ENCODE results near the gene TEX19. TPM values are rescaled to one million over a fixed set of nuclear protein-coding genes. Genes with fewer than 3 reads are reported as not detected.
"Not testable (repeated sequence)": the region's sequence is repeated elsewhere in the genome, so short reads cannot be mapped to it uniquely, and the experiment has no call there.

TEX19 gene
- total RNA-seq, 4 donors from 2014 or later = not detected

DNA sequence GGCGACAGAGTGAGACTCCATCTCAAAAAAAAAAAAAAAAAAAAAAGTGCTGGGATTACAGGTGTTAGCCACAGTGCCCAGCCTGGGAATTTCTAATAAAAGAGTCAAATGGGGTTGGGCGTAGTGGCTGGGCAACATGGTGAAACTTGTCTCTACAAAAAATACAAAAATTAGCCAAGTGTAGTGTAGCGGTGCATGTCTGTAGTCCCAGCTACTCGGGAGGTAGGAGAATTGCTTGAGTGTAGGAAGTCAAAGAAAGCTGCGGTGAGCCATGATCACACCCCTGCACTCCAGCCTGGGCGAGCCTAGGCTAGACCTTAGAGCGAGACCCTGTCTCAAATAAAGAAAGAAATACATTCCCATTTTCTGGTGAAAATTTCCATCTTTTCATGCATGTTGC is 10.2 kb downstream of the TEX19 start:
- H3K9me3 ChIP-seq = no peaks in the 10 kb centered on the region
- peaks cover 66% of the 10 kb centered on the region for H3K27me3 ChIP-seq
- no peaks in the 10 kb centered on the region for H3K36me3 ChIP-seq
- 86 to 90% methylated on average over 6 to 7 of the region's 7 CpGs for WGBS, 2 donors (ENCODE audit: low coverage in 1 of 2)
- no peak overlapping the region for H3K4me3 ChIP-seq
- H3K27ac ChIP-seq = no peak overlapping the region
- ATAC-seq = no peak
- TF ChIP-seq, protein P1, sequence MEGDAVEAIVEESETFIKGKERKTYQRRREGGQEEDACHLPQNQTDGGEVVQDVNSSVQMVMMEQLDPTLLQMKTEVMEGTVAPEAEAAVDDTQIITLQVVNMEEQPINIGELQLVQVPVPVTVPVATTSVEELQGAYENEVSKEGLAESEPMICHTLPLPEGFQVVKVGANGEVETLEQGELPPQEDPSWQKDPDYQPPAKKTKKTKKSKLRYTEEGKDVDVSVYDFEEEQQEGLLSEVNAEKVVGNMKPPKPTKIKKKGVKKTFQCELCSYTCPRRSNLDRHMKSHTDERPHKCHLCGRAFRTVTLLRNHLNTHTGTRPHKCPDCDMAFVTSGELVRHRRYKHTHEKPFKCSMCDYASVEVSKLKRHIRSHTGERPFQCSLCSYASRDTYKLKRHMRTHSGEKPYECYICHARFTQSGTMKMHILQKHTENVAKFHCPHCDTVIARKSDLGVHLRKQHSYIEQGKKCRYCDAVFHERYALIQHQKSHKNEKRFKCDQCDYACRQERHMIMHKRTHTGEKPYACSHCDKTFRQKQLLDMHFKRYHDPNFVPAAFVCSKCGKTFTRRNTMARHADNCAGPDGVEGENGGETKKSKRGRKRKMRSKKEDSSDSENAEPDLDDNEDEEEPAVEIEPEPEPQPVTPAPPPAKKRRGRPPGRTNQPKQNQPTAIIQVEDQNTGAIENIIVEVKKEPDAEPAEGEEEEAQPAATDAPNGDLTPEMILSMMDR (IDR thresholded peaks at IDR 0.05) = no peak
- TF ChIP-seq POLR2A (IDR thresholded peaks at IDR 0.05) (no peak), EP300 (IDR thresholded peaks at IDR 0.05) (no peak), POLR2AphosphoS5 (IDR thresholded peaks at IDR 0.05) (no peak)
- peaks cover 0 to 25% (median 9%) of the 10 kb centered on the region in 3 donors for H3K4me1 ChIP-seq

DNA sequence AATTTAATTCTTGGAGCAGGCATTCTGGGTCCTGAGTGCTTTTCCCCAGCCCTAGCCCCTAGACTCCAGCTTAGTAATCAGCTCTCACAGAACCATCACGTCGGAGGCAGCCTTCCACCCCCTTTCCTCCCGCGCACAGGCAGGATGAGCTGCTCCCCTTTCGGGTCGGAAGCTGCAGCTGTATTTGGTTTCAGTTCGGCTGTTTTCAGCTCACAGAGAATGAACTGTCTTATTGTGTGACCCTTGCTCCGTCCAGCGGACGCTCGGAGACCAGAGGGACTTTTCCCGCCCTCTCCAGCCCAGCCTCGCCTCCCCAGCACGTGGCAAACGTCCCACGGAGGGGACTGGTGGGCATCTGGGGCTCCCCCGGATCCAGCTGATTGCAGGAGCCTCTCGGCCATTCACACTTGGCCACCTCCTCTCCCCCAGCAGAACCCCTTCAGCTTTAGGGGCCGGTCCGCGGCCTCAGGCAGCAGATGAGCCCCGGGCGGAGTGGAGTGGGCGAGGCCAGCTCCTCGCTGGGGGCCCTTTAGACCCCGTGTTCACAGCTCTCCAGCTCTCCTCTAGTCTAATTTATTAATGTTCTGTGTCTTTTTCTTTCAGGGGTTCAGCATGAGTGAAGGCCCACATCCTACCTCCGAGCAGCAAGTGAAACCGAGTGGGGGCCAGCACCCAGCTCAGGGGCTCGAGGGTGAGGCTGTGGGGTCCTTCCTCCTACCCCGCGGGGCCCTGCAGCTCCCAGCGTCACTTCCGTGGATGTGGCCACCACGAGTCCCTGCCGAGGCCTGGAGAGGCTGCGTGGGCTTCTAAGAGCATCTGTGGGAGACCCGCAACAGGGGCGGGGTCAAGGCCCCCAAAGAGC is 11.7 kb downstream of the TEX19 start:
- H3K27me3 ChIP-seq = peaks cover 81% of the 10 kb centered on the region
- no peaks in the 10 kb centered on the region for H3K36me3 ChIP-seq
- H3K4me3 ChIP-seq = peak overlapping the region in 1 of 2 donors; percentile 38
- ATAC-seq = no peak
- WGBS, 2 donors (ENCODE audit: low coverage in 1 of 2) = 5 to 12% methylated on average over 4 to 7 of the region's 38 CpGs
- no peak overlapping the region for H3K27ac ChIP-seq
- peaks cover 0 to 25% (median 9%) of the 10 kb centered on the region in 3 donors for H3K4me1 ChIP-seq
- H3K9me3 ChIP-seq = no peaks in the 10 kb centered on the region
- TF ChIP-seq POLR2AphosphoS5 (IDR thresholded peaks at IDR 0.05) (no peak), POLR2A (IDR thresholded peaks at IDR 0.05) (no peak), EP300 (IDR thresholded peaks at IDR 0.05) (no peak)
- TF ChIP-seq, protein P1 (IDR thresholded peaks at IDR 0.05) = no peak

DNA sequence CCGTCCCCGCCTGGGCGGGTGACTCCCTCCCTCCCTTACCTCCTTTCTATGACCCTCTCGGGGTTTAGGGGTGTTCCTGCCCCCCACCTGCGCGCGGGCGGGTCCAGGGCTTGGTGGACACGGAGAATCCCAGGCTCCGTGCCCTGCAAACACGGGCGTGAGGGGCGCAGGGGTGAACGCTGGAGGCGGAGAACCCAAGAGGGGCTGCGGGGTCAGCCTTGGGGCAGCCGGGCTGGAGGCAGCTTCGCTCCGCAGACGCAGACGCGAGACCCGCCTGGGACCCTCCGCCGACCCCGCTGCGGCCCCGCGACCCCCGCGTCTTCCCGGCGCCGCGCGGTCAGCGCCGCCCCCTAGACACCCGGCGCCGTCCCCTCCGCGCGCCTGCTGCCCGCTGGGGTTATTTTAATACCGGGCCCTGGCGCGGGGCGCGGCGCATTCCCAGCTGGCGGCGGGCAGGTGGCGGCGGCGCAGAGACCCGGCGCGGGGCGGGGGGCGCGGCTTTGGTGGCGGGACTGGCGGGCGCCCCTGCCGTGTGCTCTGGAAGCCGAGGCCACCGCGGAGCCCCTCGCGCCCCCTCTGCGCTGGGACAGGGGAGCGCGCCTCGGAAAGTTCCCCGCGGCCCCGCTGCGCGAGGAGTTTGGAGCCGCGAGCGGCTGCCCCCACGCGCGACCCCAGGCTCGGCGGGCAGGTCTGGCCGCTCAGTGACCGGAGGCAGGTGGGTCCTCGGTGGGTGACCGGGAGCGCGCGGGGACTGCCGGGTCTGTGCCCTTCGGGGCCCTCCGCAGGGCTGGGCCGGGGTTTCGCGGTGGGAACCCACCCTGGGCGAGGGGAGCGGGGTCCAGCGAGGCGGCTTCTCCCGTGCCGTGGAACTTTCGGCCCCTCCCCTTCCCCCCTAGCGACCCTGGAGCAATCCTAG is 12.5 kb downstream of the TEX19 start, which contains the start of gene UTS2R:
TSS of gene UTS2R (plus strand) at position 433 of the 916 bp plus-strand sequence. CDS start 2,560 bp downstream, outside the sequence.
- Histone ChIP-seq H3K4me1 (peaks cover 0 to 25% (median 9%) of the 10 kb centered on the region in 3 donors), H3K27me3 (peaks cover 90% of the 10 kb centered on the region), H3K36me3 (no peaks in the 10 kb centered on the region), H3K27ac (no peak within 1 kb of the TSS), H3K4me3 (peak within 1 kb of the TSS in 1 of 2 donors; percentile 38), H3K9me3 (no peaks in the 10 kb centered on the region)
- ATAC-seq = no peak
- no CpG with 5 or more reads among the region's 109 CpGs for WGBS, 2 donors (ENCODE audit: low coverage in 1 of 2)
- TF ChIP-seq EP300 (IDR thresholded peaks at IDR 0.05) (no peak), POLR2AphosphoS5 (IDR thresholded peaks at IDR 0.05) (no peak), POLR2A (IDR thresholded peaks at IDR 0.05) (no peak)
- TF ChIP-seq, protein P1 (IDR thresholded peaks at IDR 0.05) = no peak

DNA sequence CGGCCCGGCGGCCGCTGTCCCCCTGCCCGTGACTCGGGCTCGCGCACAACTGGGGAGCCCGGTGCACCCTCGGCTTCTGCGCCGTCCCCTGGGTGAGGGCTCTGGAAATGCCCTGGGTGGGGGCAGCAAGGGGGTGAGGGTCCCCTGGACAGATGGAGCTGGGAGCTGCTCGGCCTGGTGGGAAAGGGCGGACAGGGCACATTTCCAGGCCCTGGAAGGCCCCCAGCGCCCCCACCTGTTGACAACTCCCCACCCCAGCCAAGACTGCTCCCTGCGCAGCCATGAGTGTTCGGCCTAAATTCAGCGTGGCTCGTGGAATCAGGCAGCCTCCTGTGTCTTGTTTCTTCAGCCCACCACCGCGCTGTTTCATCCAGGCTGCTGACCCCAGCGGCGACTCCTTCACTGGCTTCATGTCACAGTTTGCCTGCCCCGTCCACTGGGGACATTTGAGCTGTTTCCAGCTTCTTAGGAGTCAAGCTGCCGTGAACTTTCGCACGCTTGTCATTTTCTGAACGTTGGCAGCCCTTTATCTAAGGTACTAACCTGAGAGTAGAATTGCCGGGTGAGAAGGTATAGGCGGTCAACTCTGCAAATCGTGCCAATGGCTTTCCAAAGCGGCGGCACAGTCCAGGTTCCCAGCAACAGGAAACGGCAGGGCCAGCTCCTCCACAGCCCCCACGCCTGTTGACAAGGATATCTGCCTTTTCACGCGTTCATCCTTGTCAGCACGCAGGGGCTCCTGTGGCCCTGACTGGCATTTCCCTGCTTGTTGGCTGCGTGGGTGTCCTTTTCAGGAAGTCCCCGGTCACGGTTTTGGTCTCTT is 13.4 kb downstream of the TEX19 start:
- Histone ChIP-seq H3K4me1 (peaks cover 0 to 25% (median 9%) of the 10 kb centered on the region in 3 donors), H3K27me3 (peaks cover 95% of the 10 kb centered on the region), H3K4me3 (no peak overlapping the region), H3K36me3 (no peaks in the 10 kb centered on the region), H3K9me3 (no peaks in the 10 kb centered on the region), H3K27ac (no peak overlapping the region)
- WGBS, 2 donors (ENCODE audit: low coverage in 1 of 2) = 41 to 63% methylated on average over 8 to 12 of the region's 41 CpGs
- no peak for ATAC-seq
- TF ChIP-seq, protein P1 (IDR thresholded peaks at IDR 0.05) = no peak
- TF ChIP-seq POLR2A (IDR thresholded peaks at IDR 0.05) = no peak

DNA sequence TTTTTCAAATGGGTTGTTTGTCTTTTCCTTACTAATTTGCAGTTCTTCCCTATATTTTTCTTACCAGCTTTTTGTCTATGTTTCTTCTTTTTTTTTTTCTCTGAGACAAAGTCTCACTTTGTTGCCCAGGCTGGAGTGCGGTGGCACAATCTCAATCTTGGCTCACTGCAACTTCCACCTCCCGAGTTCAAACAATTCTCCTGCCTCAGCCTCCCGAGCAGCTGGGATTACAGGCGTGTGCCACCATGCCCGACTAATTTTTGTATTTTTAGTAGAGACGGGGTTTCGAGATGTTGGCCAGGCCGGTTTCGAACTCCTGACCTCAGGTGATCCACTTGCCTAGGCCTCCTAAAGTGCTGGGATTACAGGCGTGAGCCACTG is 14.0 kb downstream of the TEX19 start:
- not testable (repeated sequence) for H3K36me3 ChIP-seq, H3K27ac ChIP-seq, H3K9me3 ChIP-seq, H3K4me3 ChIP-seq, ATAC-seq
- WGBS, 2 donors (ENCODE audit: low coverage in 1 of 2) = 88 to 100% methylated on average over 1 to 5 of the region's 10 CpGs
- peaks cover 96% of the 10 kb centered on the region for H3K27me3 ChIP-seq
- H3K4me1 ChIP-seq = peaks cover 0 to 25% (median 9%) of the 10 kb centered on the region in 3 donors
